Muscle of arm (tissue), 12 donors: Measurements from ENCODE around the gene RGS12. TPM values are rescaled to one million over a fixed set of nuclear protein-coding genes. Genes with fewer than 3 reads are reported as not detected.
"Not testable (repeated sequence)": the region's sequence is repeated elsewhere in the genome, so short reads cannot be mapped to it uniquely, and the experiment has no call there.

Source experiments
- DNase-seq: peaks from one replicate; pipeline ENCODE4 v3.0.0-alpha.2; 2013
- polyA plus RNA-seq, 12 donors: library from polyadenylated mRNA; unstranded; fragments of 120-200 nt; gene quantifications; one replicate each; pipeline ENCODE4 v1.2.1, GENCODE V29; 2013; ENCODE audit not compliant: insufficient read length in 12 of 12

Gene RGS12
- polyA plus RNA-seq, 12 donors: 23.2 to 50.7 (median 32.0) TPM; not detected in 1

- DNase-seq: no peak
Observed at GRCh38 chr4:3294401-3295241, 1.8 kb downstream of the RGS12 start.

- DNase-seq: no peak
Observed at GRCh38 chr4:3295837-3296624, 3.2 kb downstream of the RGS12 start.

DNA sequence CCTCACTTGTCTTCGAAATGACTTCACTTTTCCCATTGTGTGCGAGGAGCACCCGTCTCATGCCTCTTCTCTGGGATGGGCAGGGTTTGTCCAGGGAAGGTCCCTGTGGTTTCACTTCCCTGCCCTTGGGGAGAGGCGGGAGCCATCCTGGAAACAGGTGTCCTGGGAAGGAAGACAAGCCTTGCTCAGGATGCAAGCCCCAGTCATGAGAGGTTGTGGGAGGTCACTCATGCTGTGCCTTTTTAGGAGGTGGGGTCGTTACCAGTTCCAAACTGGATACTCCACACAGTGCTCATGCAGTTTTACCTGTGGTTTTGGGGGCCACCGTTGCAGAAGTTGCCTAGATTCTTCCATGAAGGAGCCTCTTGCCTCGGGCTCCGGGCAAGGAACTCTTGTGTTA lies 3.8 kb downstream of the RGS12 start:
- no peak for DNase-seq

- no peak for DNase-seq
Observed at GRCh38 chr4:3297066-3297859, 4.4 kb downstream of the RGS12 start.

DNA sequence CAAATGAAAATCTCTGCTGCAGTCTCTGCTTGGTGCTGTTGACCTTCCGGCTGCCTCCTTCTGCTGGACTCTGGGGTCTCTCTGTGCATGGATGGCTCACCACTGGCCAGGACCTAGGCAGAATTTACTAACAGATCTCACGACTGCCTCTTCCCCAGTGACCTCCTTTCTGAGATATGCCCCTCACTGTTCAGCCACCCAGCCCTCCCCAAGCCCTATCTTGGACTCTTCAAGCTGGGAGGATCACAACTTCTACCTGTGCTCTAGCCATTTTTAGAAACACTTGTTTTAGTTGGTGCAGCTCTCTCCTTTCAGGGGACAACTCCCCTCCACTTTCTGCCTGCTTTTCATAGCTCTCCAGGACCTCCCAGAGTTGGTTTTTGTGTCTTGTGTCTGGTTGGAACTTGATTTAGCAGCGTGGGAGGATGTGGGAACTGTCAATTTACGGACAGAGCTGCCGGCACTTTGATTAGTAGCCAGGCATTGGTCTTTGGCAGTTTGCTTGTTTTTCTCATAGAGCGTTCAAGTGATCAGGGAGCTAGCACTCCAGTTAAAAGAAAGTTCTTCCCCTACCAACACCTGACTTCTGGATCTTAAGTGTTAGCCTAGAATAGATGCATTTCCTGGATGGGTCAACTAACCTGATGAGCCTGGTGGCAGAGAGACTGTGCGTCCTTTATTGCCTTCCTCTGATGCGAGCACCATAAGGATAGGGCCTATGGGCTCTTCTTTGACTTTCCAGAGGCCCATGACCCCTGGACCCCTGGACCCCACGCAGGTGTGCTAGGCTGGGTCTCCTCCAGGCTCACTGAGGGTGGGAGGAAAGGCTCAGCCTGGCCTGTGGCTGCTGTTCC lies 6.5 kb downstream of the RGS12 start:
- no peak for DNase-seq

DNA sequence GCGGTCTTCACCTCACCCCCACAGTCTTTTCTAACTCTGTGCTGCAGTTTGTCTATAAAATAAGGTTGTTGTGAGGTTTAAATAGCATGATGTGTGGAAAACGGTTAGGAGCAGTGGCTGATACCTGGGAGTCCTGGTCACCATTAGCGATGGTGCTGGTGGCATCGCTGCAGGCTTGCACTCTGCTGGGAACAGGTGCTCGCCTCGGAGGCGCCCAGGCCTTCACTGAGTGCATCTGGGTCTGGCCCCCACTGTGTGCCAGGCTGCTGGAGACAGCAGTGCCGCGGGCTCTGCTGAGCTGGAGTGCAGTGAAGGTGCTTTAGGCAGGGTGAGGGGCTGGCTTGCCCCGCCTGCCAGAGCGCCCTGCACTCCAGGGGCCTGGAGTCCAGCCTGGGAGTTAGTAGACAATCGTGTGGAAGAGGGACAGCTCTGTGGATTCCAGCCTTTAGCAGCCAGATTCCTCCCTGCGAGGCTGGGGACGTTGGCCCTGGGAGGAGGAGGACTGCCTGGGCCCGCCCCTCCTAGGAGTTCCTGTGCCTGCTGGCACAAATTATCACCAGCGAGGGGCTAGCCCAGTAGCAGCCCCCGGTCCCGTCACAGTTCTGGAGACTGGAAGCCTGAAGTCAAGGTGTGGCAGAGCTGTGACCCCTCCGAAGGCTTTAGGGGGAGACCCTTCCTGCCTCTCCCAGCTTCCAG lies 7.3 kb downstream of the RGS12 start:
- DNase-seq: no peak

GRCh38 chr4:3300882-3301281 lies 8.1 kb downstream of the RGS12 start:
- DNase-seq: not testable (repeated sequence)

GRCh38 chr4:3301450-3302172 lies 8.8 kb downstream of the RGS12 start:
- DNase-seq: no peak

DNA sequence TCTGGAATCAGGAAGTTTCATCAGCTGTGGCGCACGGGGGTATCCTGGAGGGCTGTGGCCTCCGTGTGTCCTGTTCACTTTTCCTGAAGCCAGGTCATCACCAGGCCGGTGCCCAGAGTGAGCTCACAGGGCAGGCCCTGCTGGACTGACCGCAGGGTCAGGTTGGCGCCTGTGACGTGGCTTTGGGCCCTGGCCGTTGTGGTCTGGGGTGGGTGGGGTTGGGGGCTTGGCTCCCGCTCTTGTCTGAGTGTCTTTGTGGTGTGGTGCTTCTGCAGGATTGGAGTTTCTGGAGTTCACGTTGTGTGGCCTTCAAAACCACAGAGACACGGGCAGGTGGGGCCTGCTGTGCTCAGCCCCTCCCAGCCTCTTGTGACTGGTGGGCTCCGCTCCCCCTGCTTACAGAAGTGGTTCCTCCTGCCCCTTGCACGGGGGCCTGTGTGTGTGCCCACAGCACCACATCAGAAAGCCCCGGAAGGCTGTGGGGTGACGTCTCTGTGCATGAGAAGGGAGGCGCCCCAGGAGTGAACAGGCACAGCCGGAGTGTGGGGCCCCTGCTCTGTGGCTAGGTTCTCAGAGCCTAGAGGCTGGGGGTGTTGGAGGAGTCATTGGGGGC lies 9.5 kb downstream of the RGS12 start:
- no peak for DNase-seq

- no peak for DNase-seq
Observed at GRCh38 chr4:3302786-3303564, 10.2 kb downstream of the RGS12 start.

GRCh38 chr4:3303565-3303824 lies 10.7 kb downstream of the RGS12 start:
- no peak for DNase-seq

- DNase-seq: no peak
Observed at GRCh38 chr4:3303923-3304710, 11.3 kb downstream of the RGS12 start.

DNA sequence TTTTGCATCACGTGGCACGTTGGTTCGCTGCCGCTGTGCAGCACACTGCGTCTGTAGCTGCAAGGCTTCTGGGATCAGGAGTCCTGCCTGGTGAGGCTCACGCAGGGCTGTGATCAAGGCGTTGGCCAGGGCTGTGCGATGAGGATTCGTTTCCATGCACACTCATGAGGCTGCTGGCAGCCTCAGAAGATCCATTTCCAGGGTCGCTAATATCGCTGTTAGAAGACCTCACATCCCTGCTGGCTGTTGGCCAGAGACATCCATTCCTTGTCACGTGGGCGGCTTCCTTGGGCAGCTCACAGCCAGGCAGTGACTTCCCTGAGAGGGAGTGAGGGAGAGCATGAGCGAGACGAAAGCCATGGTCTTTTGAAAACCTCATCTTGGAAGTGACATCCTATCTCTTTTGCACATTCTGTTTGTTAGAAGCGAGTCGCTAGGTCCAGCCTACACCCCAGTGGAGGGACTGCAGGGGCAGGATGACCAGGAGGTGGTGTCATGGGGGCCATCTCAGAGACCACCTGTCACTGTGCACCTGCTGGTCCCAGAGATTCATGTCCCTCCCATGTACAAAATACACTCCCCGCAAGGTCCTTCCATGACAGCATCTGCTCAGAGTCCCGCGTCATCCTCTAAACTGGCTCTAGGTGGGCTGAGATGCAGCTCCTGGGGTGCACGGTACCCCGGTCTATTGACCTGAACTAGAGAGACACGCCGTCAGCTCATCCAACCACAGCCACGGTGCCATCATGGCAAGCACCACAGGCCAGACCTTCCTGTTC lies 12.2 kb downstream of the RGS12 start:
- DNase-seq: peak; percentile 64

- no peak for DNase-seq
Observed at GRCh38 chr4:3305610-3306371, 13.0 kb downstream of the RGS12 start.

DNA sequence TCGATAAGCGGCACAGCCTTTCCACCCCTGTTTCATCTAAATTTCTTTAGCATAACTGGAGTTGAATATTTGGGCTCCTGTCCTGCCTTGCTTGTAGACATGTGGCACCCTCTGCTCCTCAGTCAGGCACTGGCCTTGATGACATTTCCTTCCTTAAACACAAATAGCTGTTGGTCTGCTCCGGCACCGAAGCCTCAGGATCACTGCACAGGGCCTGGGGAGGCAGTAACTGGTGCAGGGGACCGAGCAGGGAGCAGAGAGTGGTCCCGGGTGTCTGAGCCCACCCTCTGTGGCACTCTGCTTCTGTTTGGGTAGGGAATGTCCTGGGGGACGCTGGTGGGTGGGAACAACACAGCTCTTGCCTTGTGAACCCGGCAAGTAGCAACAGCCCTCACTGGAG lies 13.6 kb downstream of the RGS12 start:
- DNase-seq: no peak

DNA sequence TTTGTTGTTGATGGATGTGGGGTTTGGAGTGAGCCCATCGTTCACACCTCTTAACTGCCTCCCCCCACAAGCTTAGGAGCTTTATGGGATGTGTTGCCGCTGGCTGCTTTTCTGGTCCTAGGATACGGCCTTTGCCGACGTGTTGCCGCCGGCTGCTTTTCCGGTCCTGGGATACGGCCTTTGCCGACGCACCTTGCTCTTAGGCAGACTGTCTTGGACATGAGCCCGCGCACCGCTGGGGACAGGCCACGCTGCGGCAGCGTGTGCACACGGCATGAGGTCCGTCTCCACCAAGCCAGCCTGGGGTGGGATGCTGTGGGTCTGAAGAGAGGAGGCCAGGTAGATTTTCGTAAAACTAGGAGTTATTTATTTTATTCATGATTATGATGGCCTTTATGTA lies 14.2 kb downstream of the RGS12 start:
- DNase-seq: no peak
